Mucosa of gallbladder (tissue), 1 donor: Measurements from ENCODE around the gene PMEPA1. TPM values are rescaled to one million over a fixed set of nuclear protein-coding genes. Genes with fewer than 3 reads are reported as not detected.
"Not testable (repeated sequence)": the region's sequence is repeated elsewhere in the genome, so short reads cannot be mapped to it uniquely, and the experiment has no call there.

Source experiments
- DNase-seq: peaks from one replicate; pipeline ENCODE4 v3.0.0-alpha.2; 2020; ENCODE audit warnings: low spot score
- total RNA-seq: library from RNA; stranded (reverse); gene quantifications from one replicate; pipeline ENCODE4 v1.2.1, GENCODE V29; 2021
- donor health status: DM: no; HTN: no; CAD: no.

The PMEPA1 gene
- total RNA-seq, 1 donor from 2014 or later, result 83.8 TPM

DNA sequence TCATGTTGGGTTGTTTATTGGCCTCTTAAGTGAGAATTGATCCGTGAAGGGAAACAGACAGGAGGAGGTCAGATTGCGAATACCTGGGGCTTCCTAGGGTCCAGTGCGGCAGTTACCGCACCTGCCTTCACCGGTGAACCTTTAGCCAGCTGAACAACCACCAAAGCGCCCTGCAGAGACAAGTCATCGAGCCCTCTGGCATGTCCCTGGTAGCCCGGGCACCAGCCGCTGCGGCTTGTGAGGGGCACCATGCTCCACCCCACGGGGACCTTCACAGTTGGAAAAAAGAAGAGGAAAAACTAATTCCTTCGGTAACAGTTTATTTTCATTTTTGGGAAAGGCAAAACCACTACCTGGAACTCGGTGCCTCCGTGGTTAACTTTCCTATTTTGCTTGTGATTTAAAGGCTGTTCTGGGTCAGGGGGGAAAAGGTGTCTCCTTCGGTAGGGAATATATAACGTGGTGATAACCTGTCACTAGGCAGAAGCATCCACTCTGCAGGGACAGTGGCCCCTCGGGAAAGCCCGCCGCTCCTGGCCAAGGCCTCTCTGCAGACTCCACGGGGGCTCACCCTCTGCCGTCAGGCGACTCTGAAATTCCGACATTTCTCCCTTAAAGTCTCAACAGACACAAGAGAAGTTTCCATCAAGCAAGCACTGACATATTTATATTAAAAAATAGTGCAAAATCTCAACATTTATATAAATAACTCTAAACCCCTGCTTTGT is 58.9 kb downstream of the PMEPA1 start:
- DNase-seq, result no peak

DNA sequence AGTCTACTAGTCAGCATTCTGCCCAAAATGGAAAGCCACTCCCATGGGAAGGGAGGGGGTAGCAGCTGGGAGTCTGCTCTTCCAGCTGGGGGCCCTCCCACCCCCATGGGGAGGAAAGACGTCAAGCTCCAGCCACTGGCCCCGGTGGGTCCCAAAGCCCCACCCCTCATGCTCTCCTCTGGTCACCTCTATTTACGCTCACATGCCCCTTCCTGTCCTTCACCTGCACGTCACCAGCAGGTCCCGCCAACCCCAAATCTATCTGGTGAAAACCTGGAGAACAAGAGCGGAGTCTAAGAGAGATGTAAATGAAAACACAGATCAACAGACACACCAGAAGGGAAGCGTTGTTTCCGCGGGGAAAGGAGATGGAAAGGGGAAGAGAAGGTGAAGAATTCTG is 59.5 kb downstream of the PMEPA1 start:
- peak; percentile 9 for DNase-seq

DNA sequence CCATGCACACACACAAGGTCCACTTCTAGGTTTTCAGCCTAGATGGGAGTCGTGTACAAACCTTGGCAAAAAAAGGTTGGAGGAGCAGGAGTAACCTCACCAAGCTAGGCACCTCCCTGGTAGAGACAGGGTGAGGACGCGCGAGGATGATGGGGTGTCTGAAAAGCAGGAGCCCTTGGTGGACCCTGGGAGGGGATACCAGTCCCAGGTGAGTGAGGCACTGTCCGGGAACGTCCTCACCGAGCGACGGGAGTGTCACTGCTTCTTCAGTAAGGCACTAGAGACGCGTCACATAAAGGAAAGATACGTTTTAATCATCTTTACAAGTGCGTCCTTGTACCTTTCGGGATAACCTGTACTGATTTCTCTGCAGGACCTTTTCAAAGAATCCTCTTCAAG is 60.2 kb downstream of the PMEPA1 start:
- no peak for DNase-seq

DNA sequence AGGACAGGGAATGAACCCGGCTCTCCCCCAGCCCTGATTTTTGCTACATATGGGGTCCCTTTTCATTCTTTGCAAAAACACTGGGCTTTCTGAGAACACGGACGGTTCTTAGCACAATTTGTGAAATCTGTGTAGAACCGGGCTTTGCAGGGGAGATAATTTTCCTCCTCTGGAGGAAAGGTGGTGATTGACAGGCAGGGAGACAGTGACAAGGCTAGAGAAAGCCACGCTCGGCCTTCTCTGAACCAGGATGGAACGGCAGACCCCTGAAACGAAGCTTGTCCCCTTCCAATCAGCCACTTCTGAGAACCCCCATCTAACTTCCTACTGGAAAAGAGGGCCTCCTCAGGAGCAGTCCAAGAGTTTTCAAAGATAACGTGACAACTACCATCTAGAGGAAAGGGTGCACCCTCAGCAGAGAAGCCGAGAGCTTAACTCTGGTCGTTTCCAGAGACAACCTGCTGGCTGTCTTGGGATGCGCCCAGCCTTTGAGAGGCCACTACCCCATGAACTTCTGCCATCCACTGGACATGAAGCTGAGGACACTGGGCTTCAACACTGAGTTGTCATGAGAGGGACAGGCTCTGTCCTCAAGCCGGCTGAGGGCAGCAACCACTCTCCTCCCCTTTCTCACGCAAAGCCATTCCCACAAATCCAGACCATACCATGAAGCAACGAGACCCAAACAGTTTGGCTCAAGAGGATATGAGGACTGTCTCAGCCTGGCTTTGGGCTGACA is 60.8 kb downstream of the PMEPA1 start:
- DNase-seq, result no peak

DNA sequence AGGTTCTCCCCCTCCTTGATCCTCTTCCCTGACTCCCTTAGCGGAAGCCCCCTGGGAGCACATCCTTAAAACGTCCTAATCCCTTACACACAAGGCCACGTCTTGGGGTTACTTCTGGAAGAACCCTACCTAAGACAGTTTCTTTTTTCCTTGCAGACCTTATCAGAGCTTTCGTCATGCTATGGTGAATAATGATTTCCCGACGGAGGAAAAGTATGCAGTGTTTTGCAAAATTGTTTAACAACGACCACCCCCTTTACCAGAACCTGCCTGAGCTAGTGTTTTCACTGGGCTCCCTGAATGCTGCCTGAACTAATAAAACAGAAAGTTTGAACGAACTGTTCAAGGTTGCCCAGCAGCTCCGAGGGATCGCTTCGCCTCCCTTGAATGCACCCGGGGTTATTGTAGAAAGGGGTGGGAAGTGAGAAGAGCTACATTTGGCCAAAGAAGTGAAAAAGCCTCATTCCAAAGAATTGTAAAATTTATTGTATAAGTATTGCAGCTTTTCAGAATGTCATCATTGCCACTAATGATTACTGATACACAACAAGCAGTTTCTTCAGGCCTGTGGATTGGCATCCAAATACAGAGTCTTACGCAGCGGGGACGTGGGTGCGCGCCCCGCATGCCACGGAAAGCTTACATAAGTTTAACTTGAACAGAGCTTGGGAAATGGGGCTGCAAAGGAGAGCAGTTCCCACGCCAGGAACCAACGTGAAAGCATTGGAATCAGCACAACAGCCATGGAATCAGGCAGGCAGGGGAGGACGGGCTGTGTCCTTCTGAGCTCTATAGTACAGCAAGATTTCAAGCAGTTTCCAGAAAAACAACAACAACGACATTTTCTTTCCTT is 61.7 kb downstream of the PMEPA1 start:
- no peak for DNase-seq

DNA sequence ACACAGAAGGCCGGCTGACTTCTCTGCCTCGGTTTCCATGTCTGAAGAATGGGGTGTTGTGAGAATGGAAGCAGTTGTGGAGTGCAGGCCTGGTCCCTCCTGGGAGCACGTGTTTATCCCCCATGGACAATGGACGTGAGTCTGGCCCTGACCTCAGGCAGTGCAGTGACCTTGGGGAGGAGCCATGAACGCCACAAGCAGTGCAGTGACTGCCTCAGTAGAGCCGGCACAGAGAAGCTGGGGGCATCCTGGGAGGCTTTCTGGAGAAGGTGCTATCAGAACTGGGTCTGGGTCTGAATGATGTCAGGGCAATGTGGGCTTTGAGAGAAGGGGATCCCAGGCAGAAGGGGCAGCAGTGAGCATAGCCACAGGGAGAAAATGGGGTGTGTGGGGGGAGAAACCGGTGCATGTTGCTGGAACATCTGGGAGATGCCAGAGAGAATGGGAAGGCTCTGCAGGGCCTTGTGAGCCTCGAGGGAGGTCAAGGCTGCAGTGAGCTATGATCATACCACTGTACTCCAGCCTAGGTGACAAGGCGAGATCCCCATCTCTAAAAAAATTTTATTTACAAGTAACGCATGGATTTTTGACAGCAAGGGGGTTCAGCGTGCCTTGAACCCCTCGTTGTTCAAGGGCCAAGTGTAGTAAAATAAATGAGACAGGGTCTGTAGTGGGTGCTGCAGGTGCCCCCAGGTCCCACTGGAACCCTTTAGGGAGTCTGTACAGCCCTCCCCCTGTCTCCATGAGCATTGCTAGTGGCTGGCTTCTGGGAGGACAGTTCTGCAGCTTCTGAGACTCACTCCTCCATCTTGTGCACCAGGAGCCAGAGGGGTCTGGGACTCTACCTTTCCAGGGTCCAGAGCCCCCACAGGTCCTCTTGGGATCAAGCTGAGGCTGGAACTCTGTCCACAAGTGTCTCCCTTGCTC is 62.5 kb downstream of the PMEPA1 start:
- DNase-seq, result no peak

DNA sequence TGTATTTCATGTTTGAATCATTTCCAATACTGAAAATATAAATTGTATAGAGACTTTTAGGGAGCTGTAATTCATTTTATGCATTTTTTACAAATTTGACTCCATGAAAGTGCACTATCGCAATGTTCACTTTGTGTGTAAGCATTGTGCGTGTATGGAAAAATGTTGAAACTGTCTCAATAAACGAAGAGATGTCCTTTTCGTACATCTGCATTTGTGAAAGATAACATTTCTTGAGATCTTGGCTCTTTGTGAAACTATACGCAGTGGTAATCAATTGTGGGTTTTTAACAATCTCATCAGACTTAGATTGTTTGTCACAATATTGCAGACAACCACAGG is 70.9 kb downstream of the PMEPA1 start:
- DNase-seq, result no peak

DNA sequence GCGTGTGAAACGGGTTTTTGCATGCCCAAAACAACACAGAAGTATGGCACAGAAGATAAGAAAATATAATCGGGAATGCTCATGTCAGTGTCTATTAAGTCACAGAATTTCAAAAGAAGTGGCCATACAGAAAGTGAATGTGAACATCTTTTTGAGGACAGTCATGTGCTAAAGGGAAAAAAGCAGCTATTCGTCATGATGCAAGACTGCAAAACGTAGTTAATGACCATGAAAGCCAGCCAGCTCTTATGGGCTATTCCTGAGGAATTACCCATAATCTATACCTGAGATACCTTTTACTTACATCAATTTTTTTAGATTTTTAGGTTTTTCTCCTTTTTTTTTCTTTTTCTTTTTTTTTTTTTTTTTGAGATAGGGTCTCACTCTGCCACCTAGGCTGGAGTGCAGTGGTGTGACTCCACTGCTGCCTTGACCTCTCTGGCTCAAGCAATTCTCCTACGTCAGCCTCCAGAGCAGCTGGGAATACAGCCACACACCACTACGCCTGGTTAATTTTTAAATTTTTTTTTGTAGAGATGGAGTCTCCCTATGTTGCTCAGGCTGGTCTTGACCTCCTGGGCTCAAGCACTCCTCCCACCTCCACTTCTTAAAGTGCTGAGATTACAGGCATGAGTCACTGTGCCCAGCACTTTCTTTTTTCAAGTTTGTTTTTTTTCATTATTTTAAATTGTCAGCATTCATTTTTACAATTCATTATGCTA is 71.5 kb downstream of the PMEPA1 start:
- peak; percentile 42 for DNase-seq

DNA sequence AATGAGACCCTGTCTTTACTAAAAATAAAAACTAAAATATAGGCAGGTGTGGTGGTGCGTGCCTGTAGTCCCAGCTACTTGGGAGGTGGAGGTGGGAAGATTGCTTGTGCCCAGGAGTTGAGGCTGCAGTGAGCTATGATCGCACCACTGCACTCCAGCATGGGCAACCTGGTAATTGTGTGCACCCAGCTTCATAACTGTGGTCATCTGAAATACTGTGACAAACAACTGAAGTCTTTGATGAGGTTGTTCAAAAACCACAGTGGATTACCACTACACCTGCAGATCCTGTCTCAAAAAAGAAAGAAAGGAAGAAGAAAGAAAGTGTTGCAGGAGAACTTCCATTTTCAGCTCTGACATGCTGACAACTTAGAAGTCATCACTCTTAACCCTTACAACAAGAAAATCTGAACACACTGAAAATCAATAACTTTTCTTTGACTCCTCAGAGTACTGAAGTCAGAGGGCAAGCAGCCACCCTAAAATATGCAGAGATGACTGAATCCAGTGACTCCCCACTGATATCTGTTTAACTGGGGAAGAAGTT is 75.8 kb downstream of the PMEPA1 start:
- no peak for DNase-seq

DNA sequence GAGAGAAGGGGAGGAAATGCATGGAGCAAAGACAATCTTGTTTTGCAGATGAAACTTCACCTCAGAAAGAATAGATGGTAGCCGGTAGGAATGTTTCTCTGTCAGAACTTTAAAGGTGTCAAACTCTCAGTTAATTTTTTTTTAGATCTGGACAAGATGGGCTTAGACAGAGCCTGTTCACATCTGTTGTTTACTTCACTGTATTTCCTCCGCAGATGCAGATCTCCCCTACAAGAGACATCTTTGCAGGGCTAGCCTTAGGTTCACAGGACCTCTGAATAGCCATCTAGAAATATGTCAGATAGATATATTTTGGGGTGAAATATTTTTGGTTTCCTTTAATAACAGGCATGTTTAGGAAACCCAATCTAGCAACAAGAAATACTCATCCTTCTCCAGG is 77.5 kb downstream of the PMEPA1 start:
- DNase-seq, result no peak

DNA sequence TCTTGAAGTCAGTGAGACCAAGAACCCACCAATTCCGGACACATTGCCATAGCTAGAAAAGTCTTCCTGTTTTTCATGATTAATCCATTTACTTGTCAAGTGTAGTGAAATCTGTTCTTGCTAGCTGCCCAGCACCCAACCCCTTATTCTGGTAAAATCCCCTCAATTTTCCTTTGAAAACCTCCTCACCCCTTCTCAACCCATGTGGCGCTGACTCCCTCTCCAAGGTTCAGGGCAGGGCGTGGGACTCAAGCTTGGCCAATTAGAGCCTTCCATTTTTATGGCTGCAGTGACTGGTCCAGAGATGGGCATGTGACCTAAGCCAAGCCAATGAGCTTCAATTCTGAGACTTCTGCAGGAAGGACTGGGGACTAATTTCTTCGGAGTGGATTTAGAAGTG is 79.8 kb downstream of the PMEPA1 start:
- no peak for DNase-seq

DNA sequence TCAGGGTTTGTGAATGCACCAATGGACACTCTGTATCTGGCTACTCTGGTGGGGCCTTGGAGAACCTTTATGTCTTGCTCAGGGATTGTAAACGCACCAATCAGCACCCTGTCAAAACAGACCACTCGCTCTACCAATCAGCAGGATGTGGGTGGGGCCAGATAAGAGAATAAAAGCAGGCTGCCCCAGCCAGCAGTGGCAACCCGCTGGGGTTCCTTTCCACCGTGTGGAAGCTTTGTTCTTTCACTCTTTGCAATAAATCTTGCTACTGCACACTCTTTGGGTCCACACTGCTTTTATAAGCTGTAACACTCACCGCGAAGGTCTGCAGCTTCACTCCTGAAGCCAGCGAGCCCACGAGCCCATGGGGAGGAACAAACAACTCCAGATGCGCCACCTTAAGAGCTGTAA is 80.3 kb downstream of the PMEPA1 start:
- DNase-seq, result not testable (repeated sequence)

DNA sequence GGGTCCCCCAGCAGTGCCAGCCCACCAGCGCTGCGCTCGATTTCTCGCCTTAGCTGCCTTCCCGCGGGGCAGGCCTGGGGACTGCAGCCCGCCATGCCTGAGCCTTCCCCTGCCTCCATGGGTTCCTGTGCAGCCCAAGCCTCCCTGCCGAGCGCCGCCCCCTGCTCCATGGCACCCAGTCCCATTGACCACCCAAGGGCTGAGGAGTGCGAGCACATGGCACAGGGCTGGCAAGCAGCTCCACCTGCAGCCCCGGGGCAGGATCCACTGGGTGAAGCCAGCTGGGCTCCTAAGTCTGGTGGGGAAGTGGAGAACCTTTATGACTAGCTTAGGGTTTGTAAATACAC is 80.9 kb downstream of the PMEPA1 start:
- not testable (repeated sequence) for DNase-seq

DNA sequence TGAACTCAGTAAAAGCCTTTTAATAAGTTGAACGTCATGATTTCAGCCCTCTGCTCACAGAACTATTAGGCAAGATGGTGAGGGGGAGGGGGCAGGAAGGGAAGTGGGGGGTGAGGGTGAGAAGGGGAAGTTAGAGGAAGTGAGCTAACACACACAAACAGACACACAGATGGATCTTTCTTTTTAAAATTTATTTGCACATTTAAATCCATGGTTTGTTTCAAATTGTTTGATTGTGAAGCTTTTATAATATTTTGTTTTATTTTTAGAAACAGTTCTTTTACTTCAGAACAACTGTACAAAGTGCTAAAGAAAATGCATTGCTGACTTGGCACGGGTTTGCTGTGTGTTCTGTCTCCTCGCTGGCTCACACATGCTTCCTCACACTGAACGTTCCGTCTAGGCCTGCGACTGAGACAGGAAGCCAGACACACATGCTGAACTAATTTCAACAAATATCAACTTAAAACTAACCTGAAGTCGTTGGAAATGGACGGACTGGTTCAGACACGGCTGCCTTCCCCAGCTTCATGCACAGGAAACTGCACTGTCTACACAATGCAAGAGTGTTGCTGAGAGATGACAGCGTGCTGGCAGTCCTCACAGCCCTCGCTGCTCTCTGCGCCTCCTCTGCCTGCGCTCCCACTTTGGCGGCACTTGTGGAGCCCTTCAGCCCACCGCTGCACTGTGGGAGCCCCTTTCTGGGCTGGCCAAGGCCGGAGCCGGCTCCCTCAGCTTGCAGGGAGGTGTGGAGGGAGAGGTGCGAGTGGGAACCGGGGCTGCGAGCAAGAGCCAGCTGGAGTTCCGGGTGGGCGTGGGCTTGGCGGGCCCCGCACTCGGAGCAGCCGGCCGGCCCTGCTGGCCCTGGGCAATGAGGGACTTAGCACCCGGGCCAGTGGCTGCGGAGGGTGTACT is 81.5 kb downstream of the PMEPA1 start:
- DNase-seq, result peak; percentile 35

DNA sequence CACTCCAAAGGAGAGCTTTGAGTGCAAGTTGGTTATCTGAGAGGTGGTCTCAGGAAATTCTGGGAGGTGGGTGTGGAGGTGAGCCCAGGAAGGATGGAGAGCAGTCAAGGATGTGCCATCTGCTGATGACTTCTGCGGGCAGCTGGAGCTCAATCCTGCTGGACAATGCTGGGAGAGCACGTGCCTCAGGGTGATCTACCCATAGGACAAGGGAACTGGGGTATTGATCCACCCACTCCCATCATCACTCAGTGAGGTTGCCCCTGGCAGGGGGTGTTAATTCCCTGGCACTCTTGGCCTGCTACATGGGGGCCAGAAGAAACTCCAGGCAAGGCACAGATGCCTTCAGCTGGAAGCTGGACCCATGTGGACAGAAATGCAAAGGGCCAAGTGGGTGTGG is 82.5 kb downstream of the PMEPA1 start:
- DNase-seq, result no peak

DNA sequence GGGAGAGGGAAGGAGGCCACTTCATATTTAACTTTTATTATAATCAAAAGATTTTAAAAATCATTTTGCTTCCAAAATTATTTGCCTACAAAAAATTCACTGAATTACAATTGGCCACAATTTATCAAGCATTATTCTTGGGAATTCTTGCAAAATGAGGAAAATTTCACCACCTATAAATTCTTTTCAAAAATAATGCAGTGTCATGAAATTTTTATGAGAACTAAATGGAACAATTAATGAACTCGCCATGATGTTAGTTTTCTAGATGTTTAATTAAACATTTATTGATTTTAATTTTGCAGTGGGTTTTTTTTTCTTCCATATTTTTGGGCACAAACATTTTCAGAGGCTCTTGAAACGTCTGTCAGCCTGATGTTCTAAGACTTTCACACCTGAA is 83.8 kb downstream of the PMEPA1 start:
- DNase-seq, result no peak

DNA sequence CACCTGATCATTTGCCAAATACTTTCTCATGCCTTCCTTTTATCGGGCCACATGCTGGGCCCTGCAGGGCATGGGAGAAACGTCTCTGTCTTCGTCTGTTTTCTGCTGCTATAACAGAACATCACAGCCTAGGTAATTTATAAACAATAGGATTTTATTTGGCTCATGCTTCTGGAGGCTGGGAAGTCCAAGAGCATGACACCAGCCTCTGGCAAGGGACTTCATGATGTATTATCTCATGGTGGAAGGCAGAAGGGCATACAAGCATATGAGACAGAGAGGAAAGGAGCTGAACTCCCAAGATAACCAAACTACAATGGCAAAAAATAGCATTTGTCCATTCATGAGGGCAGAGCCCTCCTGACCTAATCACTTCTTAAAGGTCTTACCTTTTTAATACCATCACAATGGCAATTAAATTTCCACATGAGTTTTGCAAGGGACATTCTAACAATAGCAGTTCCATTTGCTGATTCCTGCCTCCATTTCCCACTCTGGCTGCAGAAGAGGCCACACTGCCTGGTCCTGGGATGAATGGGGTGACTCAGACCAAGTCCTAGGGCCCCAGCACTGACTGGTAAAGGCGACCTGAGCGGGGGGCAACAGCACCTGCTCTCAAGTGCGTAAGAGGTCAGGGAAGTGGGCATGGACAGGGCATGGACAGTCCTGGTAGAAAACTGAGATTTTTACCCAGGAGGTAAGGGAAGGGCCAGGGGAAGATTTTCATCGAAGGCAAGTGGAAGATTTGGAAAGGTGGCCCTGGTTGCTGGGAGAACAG is 84.4 kb downstream of the PMEPA1 start:
- no peak for DNase-seq

DNA sequence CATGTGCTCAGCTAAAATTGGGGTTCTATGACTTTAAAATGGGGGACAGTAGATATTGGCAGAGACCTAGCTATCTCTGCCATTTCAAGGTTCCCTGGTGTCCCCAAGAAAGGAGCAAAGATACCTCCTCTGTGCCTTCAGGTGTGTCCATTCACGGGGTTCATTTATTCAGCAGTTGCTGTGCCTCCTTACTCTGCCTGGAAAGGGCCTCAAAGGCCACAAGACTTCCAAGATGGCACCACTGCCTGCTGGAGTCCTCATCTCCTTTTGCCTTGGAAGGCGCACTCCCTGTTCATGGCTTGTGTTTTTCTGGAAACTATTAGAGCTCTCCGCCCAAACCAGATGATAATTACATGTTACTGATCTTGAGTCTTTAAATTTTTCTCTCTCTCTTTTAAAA is 85.7 kb downstream of the PMEPA1 start:
- no peak for DNase-seq
